GM12872 (cell line): Measurements from ENCODE around the gene CCND1.

ENCODE experiments used
- TF ChIP-seq, protein P1 (sequence below): IDR thresholded peaks from 3 replicates; pipeline ENCODE4 v1.5.1; 2011; ENCODE audit warnings: low read depth, mild to moderate bottlenecking, low read length, moderate library complexity; ENCODE audit not compliant: insufficient read depth

CCND1 gene

GRCh38 chr11:69634069-69634468, 6.9 kb upstream of the CCND1 start:
- TF ChIP-seq, protein P1, sequence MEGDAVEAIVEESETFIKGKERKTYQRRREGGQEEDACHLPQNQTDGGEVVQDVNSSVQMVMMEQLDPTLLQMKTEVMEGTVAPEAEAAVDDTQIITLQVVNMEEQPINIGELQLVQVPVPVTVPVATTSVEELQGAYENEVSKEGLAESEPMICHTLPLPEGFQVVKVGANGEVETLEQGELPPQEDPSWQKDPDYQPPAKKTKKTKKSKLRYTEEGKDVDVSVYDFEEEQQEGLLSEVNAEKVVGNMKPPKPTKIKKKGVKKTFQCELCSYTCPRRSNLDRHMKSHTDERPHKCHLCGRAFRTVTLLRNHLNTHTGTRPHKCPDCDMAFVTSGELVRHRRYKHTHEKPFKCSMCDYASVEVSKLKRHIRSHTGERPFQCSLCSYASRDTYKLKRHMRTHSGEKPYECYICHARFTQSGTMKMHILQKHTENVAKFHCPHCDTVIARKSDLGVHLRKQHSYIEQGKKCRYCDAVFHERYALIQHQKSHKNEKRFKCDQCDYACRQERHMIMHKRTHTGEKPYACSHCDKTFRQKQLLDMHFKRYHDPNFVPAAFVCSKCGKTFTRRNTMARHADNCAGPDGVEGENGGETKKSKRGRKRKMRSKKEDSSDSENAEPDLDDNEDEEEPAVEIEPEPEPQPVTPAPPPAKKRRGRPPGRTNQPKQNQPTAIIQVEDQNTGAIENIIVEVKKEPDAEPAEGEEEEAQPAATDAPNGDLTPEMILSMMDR, result no peak

GRCh38 chr11:69634590-69634989, 6.4 kb upstream of the CCND1 start:
- TF ChIP-seq, protein P1, result no peak

DNA sequence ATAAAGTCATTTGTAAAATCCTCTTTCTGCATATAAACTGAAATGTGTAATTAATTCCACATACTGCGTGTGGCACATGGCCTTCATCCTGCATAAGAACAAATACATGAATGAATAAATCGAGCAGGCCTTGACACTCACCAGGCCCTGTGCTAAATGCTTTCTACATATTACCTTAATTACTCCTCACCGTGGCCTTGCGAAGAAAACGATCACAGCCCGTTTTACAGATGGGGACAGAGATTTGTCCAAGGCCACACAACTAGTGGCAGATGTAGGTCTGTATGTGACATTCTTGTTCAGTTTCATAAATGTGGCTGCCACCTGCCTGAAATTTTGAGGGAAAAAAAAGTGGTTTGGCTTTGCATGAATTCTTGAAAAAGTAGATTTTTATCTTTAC, 5.8 kb upstream of the CCND1 start:
- TF ChIP-seq, protein P1, result no peak

DNA sequence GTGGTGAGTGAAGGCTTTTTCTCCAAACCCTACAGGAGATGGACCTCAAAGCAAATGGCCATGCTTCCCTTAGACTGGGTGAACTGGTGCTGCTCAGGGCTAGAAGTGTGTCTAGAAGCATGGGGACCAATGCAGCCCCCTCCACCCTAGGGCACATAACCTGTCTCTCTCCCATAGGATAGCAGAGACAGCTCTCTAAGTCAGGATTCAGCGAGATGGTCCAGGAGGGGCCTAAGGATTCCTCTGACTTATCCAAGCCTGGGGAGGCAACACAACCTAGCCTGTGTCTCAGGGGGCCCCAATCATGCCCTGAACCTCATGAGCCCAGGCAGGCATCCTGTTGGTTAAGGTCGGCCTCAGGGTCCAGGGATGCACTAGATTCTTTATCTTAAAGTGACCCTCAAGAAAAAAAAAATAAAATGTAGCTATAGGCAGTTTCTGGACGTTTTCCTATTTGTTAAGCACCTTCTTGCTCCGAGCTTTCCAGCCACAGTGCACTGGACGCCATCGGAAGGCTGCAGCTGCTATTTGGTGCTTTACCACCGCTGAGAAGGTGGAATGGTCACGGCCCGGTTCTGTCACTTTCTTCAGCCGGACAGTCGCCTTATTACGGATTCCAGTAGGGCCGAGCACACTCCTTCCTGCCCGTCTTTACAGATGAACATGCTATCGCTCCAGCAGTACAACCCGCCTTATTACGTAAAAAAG, 5.0 kb upstream of the CCND1 start:
- TF ChIP-seq, protein P1, result no peak

GRCh38 chr11:69636512-69637197, 4.3 kb upstream of the CCND1 start:
- TF ChIP-seq, protein P1, result no peak

DNA sequence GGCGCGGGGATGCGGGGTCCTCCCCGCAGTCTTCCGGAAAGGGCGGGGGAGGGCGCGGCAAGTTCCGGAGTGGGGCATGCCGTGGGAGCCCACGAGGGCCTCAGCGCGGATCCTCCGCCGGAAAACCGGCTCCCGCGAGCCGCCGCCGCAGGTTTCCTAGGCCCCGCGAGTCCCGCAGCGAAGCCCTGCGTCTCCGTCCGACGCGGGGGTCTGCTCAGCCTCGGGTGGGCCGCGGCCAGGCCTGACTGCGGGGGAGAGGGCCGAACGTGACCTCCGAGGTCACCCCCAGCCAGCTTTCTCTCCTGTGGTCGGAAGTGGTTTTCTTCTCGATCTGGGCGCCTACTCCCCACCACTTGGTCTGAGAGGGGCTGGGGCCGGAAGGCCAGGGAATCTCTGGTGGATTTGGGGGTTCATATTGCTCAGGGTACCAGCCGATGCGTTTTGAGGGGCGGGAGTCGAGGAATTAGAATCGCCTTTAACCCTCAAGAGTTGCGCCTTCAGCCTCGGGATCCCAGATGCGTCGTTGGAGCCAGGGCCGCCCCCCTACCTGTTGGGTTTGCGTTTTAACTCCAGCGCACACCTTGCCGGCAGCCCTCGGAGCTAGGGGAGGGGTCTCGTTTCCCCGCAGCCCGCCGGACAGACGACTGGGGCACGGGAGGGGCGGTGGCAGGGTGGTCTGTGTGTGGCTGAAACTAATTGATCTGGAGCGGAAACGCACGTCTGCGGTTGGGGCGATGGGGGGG, 3.6 kb upstream of the CCND1 start:
- TF ChIP-seq, protein P1, result no peak

- TF ChIP-seq, protein P1, result no peak
Observed at GRCh38 chr11:69637941-69638871, 2.8 kb upstream of the CCND1 start.
